ENCODE results near the gene MRPL49.

The MRPL49 gene

DNA sequence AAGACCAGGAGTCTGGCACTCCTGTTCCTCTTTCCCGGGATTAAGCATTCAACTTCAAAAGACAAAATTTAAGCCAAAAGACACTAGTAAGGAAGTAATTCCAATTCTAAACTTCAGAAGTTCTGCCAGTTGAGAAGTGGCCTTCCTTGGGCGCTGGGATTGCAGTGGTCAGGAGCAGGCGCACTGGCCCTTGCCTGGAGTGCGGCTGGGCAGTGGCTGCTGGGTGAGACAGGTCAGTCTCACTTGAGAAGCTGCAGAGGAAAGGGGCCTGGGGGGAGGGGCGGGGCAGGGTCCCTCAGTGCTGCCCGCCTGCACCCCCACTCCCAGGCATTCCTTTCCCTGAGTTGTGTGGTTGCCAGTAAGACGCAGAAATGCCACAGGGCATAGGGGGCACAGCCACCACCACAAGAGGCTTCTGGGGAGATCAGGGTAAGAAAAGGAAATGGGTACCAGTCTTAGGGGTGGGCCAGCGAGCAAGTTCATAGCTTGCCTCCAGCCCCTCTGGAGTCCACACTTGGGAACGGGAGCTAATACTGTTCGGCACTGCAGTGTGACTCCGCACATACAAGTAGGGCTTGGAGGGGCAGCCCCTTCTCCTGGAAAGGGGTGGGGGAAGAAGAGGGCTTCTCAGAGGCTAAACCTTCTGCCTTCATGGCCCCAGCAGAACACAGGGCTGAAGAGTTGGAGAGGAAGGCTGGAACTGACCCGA is 5.5 kb downstream of the MRPL49 start:
- Histone ChIP-seq H3K27me3 (replicated peaks; ENCODE audit: insufficient read depth, low read length) (no peaks in the 10 kb centered on the region), H3K4me2 (ENCODE audit: low read depth, low read length) (no peak overlapping the region), H3F3A (ENCODE audit: insufficient read depth, low read length) (peaks cover 54% of the 10 kb centered on the region), H3K9ac (ENCODE audit: low read length) (no peak overlapping the region), H3K27ac (ENCODE audit: low read length) (no peak overlapping the region), H2AFZ (ENCODE audit: low read length) (no peak overlapping the region), H3K4me3 (ENCODE audit: low read length) (no peak overlapping the region), H3K36me3 (replicated peaks; ENCODE audit: insufficient read depth, low read length) (peaks cover 19% of the 10 kb centered on the region), H3K9me2 (replicated peaks; ENCODE audit: insufficient read depth, low read length) (no peaks in the 10 kb centered on the region), H4K20me1 (ENCODE audit: insufficient read depth, low read length) (no peaks in the 10 kb centered on the region), H3K9me3 (replicated peaks; ENCODE audit: insufficient read depth, low read length) (no peaks in the 10 kb centered on the region), H3K79me2 (ENCODE audit: low read length) (peaks cover 77% of the 10 kb centered on the region), H3K4me1 (ENCODE audit: low read length) (peaks cover 19% of the 10 kb centered on the region)
- TF ChIP-seq EZH2phosphoT487 (IDR thresholded peaks at IDR 0.05; ENCODE audit: low read length) (no peak), EZH2 (optimal IDR thresholded peaks at IDR 0.05; ENCODE audit: low read depth, low read length) (no peak), CTCF (IDR thresholded peaks at IDR 0.05; ENCODE audit: low read length) (no peak)
- DNase-seq = no peak

GRCh38 chr11:65128182-65129145 is 6.3 kb downstream of the MRPL49 start:
- Histone ChIP-seq H3K4me2 (ENCODE audit: low read depth, low read length) (no peak overlapping the region), H2AFZ (ENCODE audit: low read length) (no peak overlapping the region), H3K27ac (ENCODE audit: low read length) (no peak overlapping the region), H3K27me3 (replicated peaks; ENCODE audit: insufficient read depth, low read length) (no peaks in the 10 kb centered on the region), H4K20me1 (ENCODE audit: insufficient read depth, low read length) (no peaks in the 10 kb centered on the region), H3K9me3 (replicated peaks; ENCODE audit: insufficient read depth, low read length) (no peaks in the 10 kb centered on the region), H3K36me3 (replicated peaks; ENCODE audit: insufficient read depth, low read length) (peaks cover 19% of the 10 kb centered on the region), H3K4me3 (ENCODE audit: low read length) (no peak overlapping the region), H3K4me1 (ENCODE audit: low read length) (peaks cover 15% of the 10 kb centered on the region), H3K79me2 (ENCODE audit: low read length) (peaks cover 77% of the 10 kb centered on the region), H3K9me2 (replicated peaks; ENCODE audit: insufficient read depth, low read length) (no peaks in the 10 kb centered on the region), H3F3A (ENCODE audit: insufficient read depth, low read length) (peaks cover 62% of the 10 kb centered on the region), H3K9ac (ENCODE audit: low read length) (no peak overlapping the region)
- DNase-seq = no peak
- TF ChIP-seq CTCF (IDR thresholded peaks at IDR 0.05; ENCODE audit: low read length) (no peak), EZH2 (optimal IDR thresholded peaks at IDR 0.05; ENCODE audit: low read depth, low read length) (no peak)

- no peaks in the 10 kb centered on the region for H3K9me3 ChIP-seq (replicated peaks; ENCODE audit: insufficient read depth, low read length)
- H2AFZ ChIP-seq (ENCODE audit: low read length) = no peak overlapping the region
- H3K27me3 ChIP-seq (replicated peaks; ENCODE audit: insufficient read depth, low read length) = no peaks in the 10 kb centered on the region
- peaks cover 15% of the 10 kb centered on the region for H3K4me1 ChIP-seq (ENCODE audit: low read length)
- no peaks in the 10 kb centered on the region for H3K9me2 ChIP-seq (replicated peaks; ENCODE audit: insufficient read depth, low read length)
- no peak overlapping the region for H3K4me2 ChIP-seq (ENCODE audit: low read depth, low read length)
- H3F3A ChIP-seq (ENCODE audit: insufficient read depth, low read length) = peaks cover 69% of the 10 kb centered on the region
- H3K36me3 ChIP-seq (replicated peaks; ENCODE audit: insufficient read depth, low read length) = peaks cover 19% of the 10 kb centered on the region
- H3K9ac ChIP-seq (ENCODE audit: low read length) = no peak overlapping the region
- no peak for DNase-seq
- TF ChIP-seq EZH2 (optimal IDR thresholded peaks at IDR 0.05; ENCODE audit: low read depth, low read length) (no peak), EZH2phosphoT487 (IDR thresholded peaks at IDR 0.05; ENCODE audit: low read length) (no peak), CTCF (IDR thresholded peaks at IDR 0.05; ENCODE audit: low read length) (no peak)
- peaks cover 74% of the 10 kb centered on the region for H3K79me2 ChIP-seq (ENCODE audit: low read length)
- no peak overlapping the region for H3K4me3 ChIP-seq (ENCODE audit: low read length)
- no peak overlapping the region for H3K27ac ChIP-seq (ENCODE audit: low read length)
- no peaks in the 10 kb centered on the region for H4K20me1 ChIP-seq (ENCODE audit: insufficient read depth, low read length)
These were observed 7.7 kb downstream of the MRPL49 start for GRCh38 chr11:65129649-65130441.

All from MM.1S (cell line).